Measurements from ENCODE around the gene EFCAB5.
"Not testable (repeated sequence)": the region's sequence is repeated elsewhere in the genome, so short reads cannot be mapped to it uniquely, and the experiment has no call there.

EFCAB5 gene

GRCh38 chr17:29935909-29936308 lies 5.5 kb upstream of the EFCAB5 start:
- DNase-seq (ENCODE audit: low read depth) = not testable (repeated sequence)

- no peak for DNase-seq (ENCODE audit: low read depth)
Observed at GRCh38 chr17:29936724-29937123, 4.7 kb upstream of the EFCAB5 start.

DNA sequence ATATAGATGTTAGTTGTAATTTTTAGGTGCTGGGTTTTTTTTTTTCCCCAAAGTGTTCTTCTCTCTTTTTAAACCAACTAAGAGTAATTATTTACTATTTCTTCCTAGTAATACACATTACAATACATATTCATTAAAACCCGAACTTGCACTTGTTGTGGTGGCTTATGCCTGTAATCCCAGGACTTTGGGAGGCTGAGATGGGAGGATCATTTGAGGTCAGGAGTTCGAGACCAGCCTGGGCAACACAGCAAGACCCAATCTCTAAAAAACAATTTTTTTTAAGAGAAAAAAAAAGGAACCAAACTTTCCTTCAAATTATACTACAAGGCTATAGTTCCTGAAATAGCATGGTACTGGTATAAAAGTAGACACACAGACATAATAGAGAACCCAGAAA lies 3.8 kb downstream of the EFCAB5 start:
- DNase-seq (ENCODE audit: low read depth) = no peak

DNA sequence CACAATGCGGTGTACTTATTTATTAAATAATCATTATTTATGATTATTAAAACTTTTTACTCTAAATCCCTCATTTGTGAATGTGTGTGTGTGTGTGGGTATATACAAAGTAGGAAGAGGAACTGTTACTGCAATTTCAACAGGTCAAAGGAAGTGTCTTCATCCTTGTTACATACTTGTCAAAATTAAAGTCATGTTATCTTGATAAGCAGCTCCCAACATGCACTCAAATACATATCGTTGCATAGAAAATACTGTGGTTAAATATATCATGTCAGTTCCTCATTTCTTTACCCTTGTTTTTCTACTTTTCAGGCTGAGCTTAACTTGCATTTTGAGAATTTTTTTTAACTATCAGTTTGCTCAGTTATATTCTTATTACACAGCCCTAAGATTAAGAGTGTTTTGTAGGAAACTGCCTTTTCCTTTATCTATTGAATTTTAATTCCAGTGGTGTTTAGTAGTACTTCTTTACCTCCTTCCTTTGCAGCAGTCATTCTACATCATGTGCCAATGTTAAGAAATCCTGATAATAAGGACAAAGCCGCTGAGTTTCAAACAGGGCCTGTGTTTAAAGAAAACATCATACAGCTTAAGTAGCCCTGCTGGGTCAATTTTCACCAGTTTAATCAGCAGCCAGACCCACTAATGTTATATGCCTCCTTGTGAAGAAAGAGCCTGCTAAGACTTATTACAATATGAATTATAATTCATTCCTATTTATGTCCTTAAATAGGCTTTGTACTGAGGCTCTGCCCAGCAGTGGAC lies 7.2 kb downstream of the EFCAB5 start:
- DNase-seq (ENCODE audit: low read depth) = no peak

DNA sequence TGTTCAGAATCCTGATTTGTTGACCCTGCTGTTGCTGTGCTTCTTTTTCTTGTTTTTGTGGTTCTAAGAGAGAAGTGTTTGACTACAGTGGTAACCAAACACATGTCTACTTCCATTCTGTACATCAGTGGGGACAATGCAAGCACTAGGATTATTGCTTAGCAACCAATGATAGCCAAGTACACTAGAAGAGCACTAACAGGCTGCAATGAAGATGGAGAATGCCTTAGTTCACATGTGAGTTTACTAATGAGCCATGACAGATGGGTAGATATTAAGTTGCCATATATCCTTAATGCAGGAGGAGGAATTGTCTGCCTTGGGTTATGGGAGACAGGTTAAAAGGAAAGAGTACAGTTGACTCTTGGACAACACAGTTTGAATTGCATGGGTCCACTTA lies 8.3 kb downstream of the EFCAB5 start:
- DNase-seq (ENCODE audit: low read depth) = no peak

DNA sequence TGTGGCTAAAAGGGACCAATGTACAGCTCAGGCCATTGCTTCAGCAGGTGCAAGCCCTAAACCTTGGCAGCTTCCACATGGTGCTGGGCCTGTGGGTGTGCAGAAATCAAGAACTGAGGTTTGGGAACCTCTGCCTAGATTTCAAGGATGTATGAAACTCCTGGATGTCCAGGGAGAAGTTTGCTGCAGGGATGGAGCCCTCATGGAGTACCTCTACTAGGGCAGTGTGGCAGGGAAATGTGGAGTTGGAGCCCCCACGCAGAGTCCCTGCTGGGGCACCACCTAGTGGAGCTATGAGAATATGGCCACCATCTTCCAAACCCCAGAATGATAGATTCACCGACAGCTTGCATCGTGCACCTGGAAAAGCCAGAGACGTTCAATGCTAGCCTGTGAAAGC lies 13.0 kb downstream of the EFCAB5 start:
- no peak for DNase-seq (ENCODE audit: low read depth)

DNA sequence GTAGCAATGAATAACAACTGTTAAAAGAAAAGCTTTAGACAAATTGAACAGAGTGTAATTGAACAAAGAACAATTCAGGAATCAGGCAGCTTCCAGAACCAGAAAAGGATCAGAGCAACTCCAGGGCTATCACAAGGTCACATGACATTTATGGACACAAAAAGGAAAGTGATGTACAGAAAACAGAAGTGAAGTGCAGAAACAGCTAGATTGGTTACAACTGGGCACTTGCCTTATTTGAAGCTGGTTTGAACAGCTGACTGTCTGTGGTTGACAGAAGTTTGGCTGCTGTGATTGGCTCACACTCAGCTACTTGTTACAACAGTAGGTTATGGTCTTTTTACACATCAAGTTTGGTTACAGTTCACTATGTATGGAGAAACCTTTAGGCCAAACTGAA lies 14.8 kb downstream of the EFCAB5 start:
- no peak for DNase-seq (ENCODE audit: low read depth)

DNA sequence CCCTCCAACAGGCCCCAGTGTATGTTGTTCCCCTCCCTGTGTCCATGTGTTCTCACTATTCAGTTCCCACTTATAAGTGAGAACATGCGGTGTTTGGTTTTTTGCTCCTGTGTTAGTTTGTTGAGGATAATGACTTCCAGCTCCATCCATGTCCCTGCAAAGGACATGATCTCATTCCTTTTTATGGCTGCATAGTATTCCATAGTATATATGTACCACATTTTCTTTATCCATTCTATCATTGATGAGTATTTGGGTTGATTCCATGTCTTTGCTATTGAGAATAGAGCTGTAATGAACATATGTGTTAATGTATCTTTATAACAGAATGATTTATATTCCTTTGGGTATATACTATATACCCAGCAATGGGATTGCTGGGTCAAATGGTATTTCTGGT lies 16.1 kb downstream of the EFCAB5 start:
- DNase-seq (ENCODE audit: low read depth) = not testable (repeated sequence)

DNA sequence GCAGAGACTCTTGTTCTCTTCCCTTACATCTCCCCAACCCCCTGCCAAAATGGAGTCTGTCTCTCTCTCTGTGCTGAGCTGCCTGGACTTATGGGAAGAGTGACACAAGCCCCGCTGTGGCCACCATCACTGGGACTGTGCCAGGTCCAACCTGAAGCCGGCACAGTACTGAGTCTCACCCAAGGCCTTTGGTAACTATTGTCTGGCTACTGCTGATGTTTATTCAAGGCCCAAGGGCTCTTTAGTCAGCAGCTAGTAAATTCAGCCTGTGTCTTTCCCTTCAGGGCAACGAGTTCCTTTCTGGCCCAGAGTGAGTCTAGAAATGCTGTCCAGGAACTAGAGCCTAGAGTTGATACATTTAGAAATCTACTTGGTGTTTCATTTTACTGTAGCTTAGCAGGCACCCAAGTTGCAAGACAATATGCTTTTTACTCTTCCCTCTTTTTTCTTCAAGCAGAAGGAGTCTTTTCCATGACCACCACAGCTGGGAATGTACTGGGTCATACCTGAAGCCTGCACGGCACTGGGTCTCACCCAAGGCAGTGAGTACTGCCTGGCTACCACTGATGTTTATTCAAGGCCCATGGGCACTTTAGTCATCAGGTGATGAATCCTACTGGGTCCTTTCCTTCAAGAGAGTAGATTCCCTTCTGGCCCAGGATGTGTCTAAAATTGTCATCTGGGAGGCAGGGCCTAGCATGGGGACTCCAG lies 17.7 kb downstream of the EFCAB5 start:
- DNase-seq (ENCODE audit: low read depth) = no peak

DNA sequence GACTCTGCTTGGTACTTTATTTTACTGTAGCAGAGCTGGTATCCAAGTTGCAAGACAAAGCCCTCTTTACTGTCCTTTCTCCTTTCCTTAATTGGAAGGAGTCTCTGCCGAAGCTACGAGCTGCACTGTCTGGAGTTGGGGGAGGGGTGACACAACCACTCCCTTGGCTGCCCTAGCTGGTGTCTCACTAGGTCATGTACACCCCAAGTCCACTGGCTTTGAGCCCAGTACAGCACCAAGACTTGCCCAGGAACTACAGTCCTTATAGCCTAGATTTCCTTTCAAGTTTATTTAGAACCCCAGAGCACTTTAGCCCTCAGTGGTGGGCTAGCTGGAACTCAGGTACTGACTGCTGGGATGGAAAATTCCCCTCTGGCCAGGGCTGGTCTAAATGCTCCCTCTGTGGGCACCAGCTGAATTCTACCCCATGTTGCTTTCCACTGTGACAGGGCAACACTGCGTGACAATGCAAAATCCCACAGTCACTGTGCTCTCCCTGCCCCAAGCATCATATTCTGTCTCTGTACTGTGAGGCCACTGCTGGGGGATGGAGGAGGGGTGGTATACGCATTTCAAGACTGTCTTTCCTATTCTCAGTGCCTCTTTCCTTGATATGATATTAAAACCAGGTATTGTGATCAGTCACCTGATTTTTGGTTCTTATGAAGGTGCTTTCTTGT lies 18.4 kb downstream of the EFCAB5 start:
- DNase-seq (ENCODE audit: low read depth) = no peak

- DNase-seq (ENCODE audit: low read depth) = no peak
Observed at GRCh38 chr17:29962656-29963055, 21.2 kb downstream of the EFCAB5 start.

- no peak for DNase-seq (ENCODE audit: low read depth)
Observed at GRCh38 chr17:29968271-29968670, 26.8 kb downstream of the EFCAB5 start.

DNA sequence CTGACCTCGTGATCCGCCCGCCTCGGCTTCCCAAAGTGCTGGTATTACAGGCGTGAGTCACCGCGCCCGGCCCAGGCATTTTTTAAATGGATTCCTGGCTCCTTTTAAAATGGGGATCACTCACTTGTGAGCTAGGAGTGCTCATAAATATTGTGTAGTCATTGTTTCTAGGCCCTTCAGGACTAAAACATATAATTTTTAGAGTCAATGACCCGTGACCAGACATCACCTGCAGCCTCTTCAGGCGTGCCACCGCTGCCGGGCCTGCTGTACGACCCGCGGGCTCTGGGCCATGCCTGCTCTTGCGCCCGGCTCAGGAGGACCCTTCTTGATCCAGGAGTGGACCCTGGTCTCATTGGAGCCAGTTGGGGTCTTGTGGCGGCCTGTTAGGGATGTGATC lies 30.8 kb downstream of the EFCAB5 start:
- DNase-seq (ENCODE audit: low read depth) = no peak

DNA sequence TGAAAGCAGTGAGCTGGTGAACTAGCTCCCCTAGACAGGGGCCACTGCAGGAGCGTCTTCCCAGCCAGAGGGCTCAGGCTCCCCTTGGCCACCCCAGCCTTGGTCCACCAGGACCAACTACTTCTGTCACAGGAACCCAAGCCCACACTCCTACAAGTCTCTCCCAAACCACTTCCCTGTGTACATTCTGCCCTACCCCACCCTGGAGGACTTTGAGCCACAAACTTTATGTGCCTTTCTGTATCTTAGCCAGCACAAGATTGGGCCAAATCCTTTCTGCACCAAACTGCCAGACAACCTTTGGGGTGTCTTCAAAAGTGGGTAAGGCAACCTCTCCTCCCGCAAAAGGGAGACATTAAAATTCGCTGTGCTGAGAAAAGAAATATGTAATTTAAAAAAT lies 31.6 kb downstream of the EFCAB5 start:
- DNase-seq (ENCODE audit: low read depth) = no peak

GRCh38 chr17:29977836-29978235 lies 36.4 kb downstream of the EFCAB5 start:
- DNase-seq (ENCODE audit: low read depth) = no peak

DNA sequence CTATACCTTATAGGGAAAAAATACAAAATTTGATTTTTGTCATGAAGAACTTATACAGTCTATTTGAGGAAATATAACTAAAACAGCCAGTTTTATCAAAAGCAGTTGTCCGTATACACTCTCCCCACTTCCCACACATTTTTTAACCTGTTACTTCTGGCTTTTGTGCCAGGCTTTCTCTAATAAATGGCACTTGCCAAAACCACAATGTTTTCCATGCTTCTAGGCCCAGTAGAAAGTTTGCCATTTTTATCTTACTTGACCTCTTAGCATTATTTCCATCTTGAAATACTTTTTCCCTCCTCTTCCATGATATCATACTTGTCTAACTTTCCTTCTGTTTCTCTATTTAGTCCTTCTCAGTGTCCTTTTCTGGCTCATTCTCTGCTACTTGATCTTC lies 38.8 kb downstream of the EFCAB5 start:
- DNase-seq (ENCODE audit: low read depth) = no peak

- no peak for DNase-seq (ENCODE audit: low read depth)
Observed at GRCh38 chr17:29982991-29983653, 41.7 kb downstream of the EFCAB5 start.

DNA sequence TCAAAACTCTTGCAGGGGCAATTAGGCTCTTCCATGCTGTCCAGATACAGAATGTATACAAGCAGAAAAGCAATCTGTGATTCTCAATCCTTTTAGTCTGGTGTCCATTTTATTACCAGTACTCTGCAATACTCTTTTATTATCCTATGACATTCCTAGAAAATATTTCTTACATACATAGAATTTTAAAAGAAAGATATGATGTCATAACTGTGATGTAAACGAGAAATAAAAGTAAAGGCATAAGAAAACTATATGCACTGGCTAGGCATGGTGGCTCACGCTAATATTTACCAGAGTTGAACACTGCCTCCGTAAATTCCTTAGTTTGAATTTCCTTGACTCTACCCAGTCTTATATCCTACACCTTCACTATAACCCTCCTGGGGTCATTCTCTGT lies 55.0 kb downstream of the EFCAB5 start:
- DNase-seq (ENCODE audit: low read depth) = no peak

GRCh38 chr17:30000001-30000754 lies 58.7 kb downstream of the EFCAB5 start:
- DNase-seq (ENCODE audit: low read depth) = no peak

DNA sequence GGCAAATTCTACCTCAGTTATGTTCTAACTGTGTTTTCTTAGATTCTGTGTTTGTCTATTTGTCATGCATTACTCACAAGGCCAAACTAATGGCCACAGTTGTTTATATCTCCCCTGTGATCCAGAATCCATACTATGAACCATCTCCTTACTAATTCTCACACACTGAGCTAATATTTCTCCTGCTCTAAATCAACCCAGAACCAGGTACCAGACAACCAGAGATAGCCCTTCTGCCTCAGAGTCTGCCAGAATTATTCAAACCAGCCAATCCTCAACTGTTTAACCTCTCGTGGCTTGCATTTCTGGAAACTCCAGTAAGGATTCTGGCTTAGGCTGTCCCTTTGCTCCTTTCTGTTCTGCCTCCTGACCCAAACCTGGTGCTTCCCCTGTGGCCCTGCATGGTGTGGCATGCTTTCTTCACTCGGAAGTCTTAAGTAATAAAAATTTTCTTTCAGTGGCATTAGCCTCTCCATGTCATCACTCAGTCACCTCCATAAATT lies 59.4 kb downstream of the EFCAB5 start:
- no peak for DNase-seq (ENCODE audit: low read depth)

DNA sequence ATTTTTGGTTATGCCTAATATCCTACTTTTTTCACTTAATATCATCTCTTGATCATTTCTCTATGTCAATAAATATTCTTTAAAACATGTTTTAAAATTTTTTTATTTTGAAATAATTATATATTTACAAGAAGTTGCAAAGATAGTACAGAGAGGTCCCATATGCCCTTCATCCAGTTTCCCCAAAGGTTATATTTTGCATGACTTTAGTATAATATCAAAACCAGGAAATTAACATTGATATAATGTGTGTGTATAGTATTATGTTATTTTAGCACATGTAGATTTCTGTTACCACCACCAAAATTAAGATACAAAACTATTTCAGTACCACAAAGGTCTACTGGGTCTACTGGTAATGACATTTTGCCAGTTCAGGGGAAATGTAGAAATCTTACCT lies 60.7 kb downstream of the EFCAB5 start:
- no peak for DNase-seq (ENCODE audit: low read depth)

Measured in CMK (cell line).